Measurements from ENCODE around the gene UBE2H. TPM values are rescaled to one million over a fixed set of nuclear protein-coding genes. Genes with fewer than 3 reads are reported as not detected.

UBE2H gene
- total RNA-seq, 1 donor from 2014 or later, result 112 TPM

GRCh38 chr7:129908181-129908580 lies 44.6 kb downstream of the UBE2H start:
- no peak for TF ChIP-seq CTCF (IDR thresholded peaks at IDR 0.05; ENCODE audit: borderline replicate concordance)
- H3K27me3 ChIP-seq (ENCODE audit: low read depth), result no peaks in the 10 kb centered on the region
- no peaks in the 10 kb centered on the region for H3K9me3 ChIP-seq (replicated peaks)
- H3K4me1 ChIP-seq, result peaks cover 69% of the 10 kb centered on the region
- no peak for DNase-seq
- no peaks in the 10 kb centered on the region for H3K36me3 ChIP-seq
- intact Hi-C loops (cut with micrococcal nuclease), result no loop called here
- H3K4me3 ChIP-seq, result no peak overlapping the region
- peak overlapping the region; percentile 22 for H3K27ac ChIP-seq (replicated peaks)

GRCh38 chr7:129907122-129907736 lies 45.5 kb downstream of the UBE2H start:
- intact Hi-C loops (cut with micrococcal nuclease), result no loop called here
- H3K4me1 ChIP-seq, result peaks cover 70% of the 10 kb centered on the region
- H3K4me3 ChIP-seq, result peak overlapping the region; percentile 26
- H3K9me3 ChIP-seq (replicated peaks), result no peaks in the 10 kb centered on the region
- H3K36me3 ChIP-seq, result no peaks in the 10 kb centered on the region
- no peak for DNase-seq
- peak overlapping the region; percentile 75 for H3K27ac ChIP-seq (replicated peaks)
- no peak for TF ChIP-seq CTCF (IDR thresholded peaks at IDR 0.05; ENCODE audit: borderline replicate concordance)
- no peaks in the 10 kb centered on the region for H3K27me3 ChIP-seq (ENCODE audit: low read depth)

GRCh38 chr7:129906700-129907099 lies 46.1 kb downstream of the UBE2H start:
- H3K36me3 ChIP-seq, result peaks cover under 1% of the 10 kb centered on the region
- H3K4me3 ChIP-seq, result peak overlapping the region; percentile 26
- intact Hi-C loops (cut with micrococcal nuclease), result no loop called here
- H3K27me3 ChIP-seq (ENCODE audit: low read depth), result no peaks in the 10 kb centered on the region
- DNase-seq, result no peak
- TF ChIP-seq CTCF (IDR thresholded peaks at IDR 0.05; ENCODE audit: borderline replicate concordance), result no peak
- peaks cover 70% of the 10 kb centered on the region for H3K4me1 ChIP-seq
- peak overlapping the region; percentile 75 for H3K27ac ChIP-seq (replicated peaks)
- no peaks in the 10 kb centered on the region for H3K9me3 ChIP-seq (replicated peaks)

- no peak for TF ChIP-seq CTCF (IDR thresholded peaks at IDR 0.05; ENCODE audit: borderline replicate concordance)
- DNase-seq, result no peak
- Histone ChIP-seq H3K27ac (replicated peaks) (peak overlapping the region; percentile 34), H3K4me1 (peaks cover 71% of the 10 kb centered on the region), H3K36me3 (peaks cover 9% of the 10 kb centered on the region), H3K4me3 (no peak overlapping the region), H3K9me3 (replicated peaks) (no peaks in the 10 kb centered on the region), H3K27me3 (ENCODE audit: low read depth) (no peaks in the 10 kb centered on the region)
- intact Hi-C loops (cut with micrococcal nuclease), result no loop called here
These were observed 48.8 kb downstream of the UBE2H start for GRCh38 chr7:129903935-129904334.

- Histone ChIP-seq H3K27ac (replicated peaks) (peak overlapping the region; percentile 35), H3K4me1 (peaks cover 71% of the 10 kb centered on the region), H3K4me3 (no peak overlapping the region), H3K36me3 (peaks cover 9% of the 10 kb centered on the region), H3K9me3 (replicated peaks) (no peaks in the 10 kb centered on the region), H3K27me3 (ENCODE audit: low read depth) (no peaks in the 10 kb centered on the region)
- no peak for TF ChIP-seq CTCF (IDR thresholded peaks at IDR 0.05; ENCODE audit: borderline replicate concordance)
- no peak for DNase-seq
- intact Hi-C loops (cut with micrococcal nuclease), result no loop called here
These were observed 49.9 kb downstream of the UBE2H start for GRCh38 chr7:129902788-129903422.
